AG10803 (cell line): ENCODE measurements around the gene ZNF227.

ENCODE experiments used
- DNase-seq: peaks from one replicate; pipeline ENCODE4 v3.0.0; 2010; ENCODE audit warnings: low read depth
- H3K4me3 ChIP-seq: 2 replicates; pipeline ENCODE4 v1.5.1; 2011; ENCODE audit warnings: mild to moderate bottlenecking, low read length, control low read depth
- CTCF ChIP-seq: conservative IDR thresholded peaks from 2 replicates; pipeline ENCODE4 v1.5.1; 2011; ENCODE audit warnings: mild to moderate bottlenecking, low read length, control low read depth, inconsistent platforms

ZNF227 gene

GRCh38 chr19:44278181-44278690 lies 65.9 kb downstream of the ZNF227 start:
- TF ChIP-seq CTCF = no peak
- peak; percentile 49 for DNase-seq
- H3K4me3 ChIP-seq = no peak overlapping the region

GRCh38 chr19:44280916-44281315 lies 68.6 kb downstream of the ZNF227 start:
- no peak for DNase-seq
- no peak for TF ChIP-seq CTCF
- no peak overlapping the region for H3K4me3 ChIP-seq

GRCh38 chr19:44282846-44283245 lies 70.5 kb downstream of the ZNF227 start:
- TF ChIP-seq CTCF = no peak
- H3K4me3 ChIP-seq = no peak overlapping the region
- no peak for DNase-seq

GRCh38 chr19:44284968-44285367 lies 72.6 kb downstream of the ZNF227 start:
- TF ChIP-seq CTCF = no peak
- H3K4me3 ChIP-seq = no peak overlapping the region
- no peak for DNase-seq
